Right cardiac atrium (tissue), 5 donors: ENCODE measurements around the gene SSBP1. TPM values are rescaled to one million over a fixed set of nuclear protein-coding genes. Genes with fewer than 3 reads are reported as not detected.

Experiments used
- ATAC-seq, 2 donors: fragments of 200-7000 bp; cut with Tn5 transposase; one replicate each; pipeline versions ENCODE4 v1.8.0 to v1.9.1; 2020; ENCODE audit warnings: moderate library complexity in 2 of 2, mild to moderate bottlenecking in 1 of 2
- DNase-seq, 3 donors: peaks; one replicate each; pipeline ENCODE4 v3.0.0-alpha.2; 2020
- H3K27ac ChIP-seq: one replicate; pipeline ENCODE4 v1.5.1; 2013; ENCODE audit warnings: mild to moderate bottlenecking, low read length, control low read depth, moderate library complexity
- H3K27me3 ChIP-seq: one replicate; pipeline ENCODE4 v1.6.1; 2013; ENCODE audit not compliant: control insufficient read depth, insufficient read depth
- H3K4me1 ChIP-seq: one replicate; pipeline ENCODE4 v1.6.1; 2013; ENCODE audit warnings: low read length; ENCODE audit not compliant: control insufficient read depth, insufficient read depth
- H3K4me3 ChIP-seq: one replicate; pipeline ENCODE4 v1.5.1; 2013; ENCODE audit warnings: low read length, control low read depth
- H3K9me3 ChIP-seq: one replicate; pipeline ENCODE4 v1.6.1; 2013; ENCODE audit warnings: low read length; ENCODE audit not compliant: control insufficient read depth
- WGBS: extraction: QIAGEN DNeasy Blood & Tissue Kit; methylation state at CpG from one replicate; pipeline ENCODE4 v1.1.7; 2013; 5-methylcytosine and 5-hydroxymethylcytosine counted together
- intact Hi-C, 4 donors: fragments of 100-400 bp; cut with DNase I; formaldehyde crosslinking; loops; one replicate each; pipeline versions ENCODE4 v1.11.0 to v1.14.0; 2022 to 2023
- polyA plus RNA-seq: library from polyadenylated mRNA; stranded (reverse); fragments of 200-250 nt; gene quantifications from one replicate; pipeline ENCODE4 v1.2.3, GENCODE V29; 2013
- total RNA-seq, 4 donors: library from RNA; stranded (reverse); fragmentation: NEBNext Ultra II Directional; extraction: Animal tissue kit (Norgen Biotek cat#: 25700); gene quantifications; one replicate each; pipeline ENCODE4 v1.2.1, GENCODE V29; 2021
- donor health status: healthy with polysubstance abuse.
- donor health status: DM: no; HTN: yes; CAD: no.
- donor health status: DM: no; HTN: no; CAD: no.
- donor health status: DM: no; HTN: yes; CAD: no; lungs with severe emphysema.
- donor health status: DM: yes; HTN: yes; CAD: no.

SSBP1 gene
- total and polyA plus RNA-seq, 5 donors = 91.0 to 231 (median 97.0) TPM

GRCh38 chr7:141776374-141776773, 38.2 kb downstream of the SSBP1 start, which contains the start of gene TAS2R4:
TAS2R4 (plus strand) TSS chr7:141776674; CDS start chr7:141778489, 1,815 bp downstream.
- 96% methylated on average over 1 of the region's 1 CpG for WGBS
- H3K4me1 ChIP-seq = no peaks in the 10 kb centered on the region
- no peak within 1 kb of the TSS for H3K27ac ChIP-seq
- intact Hi-C loops = no loop called here
- no peak within 1 kb of the TSS for H3K4me3 ChIP-seq
- ATAC-seq (no peak), DNase-seq (no peak)
- H3K9me3 ChIP-seq = no peaks in the 10 kb centered on the region
- no peaks in the 10 kb centered on the region for H3K27me3 ChIP-seq

- Histone ChIP-seq H3K4me3 (no peak overlapping the region), H3K4me1 (no peaks in the 10 kb centered on the region), H3K27ac (no peak overlapping the region), H3K27me3 (no peaks in the 10 kb centered on the region), H3K9me3 (no peaks in the 10 kb centered on the region)
- WGBS = 69% methylated on average over 13 of the region's 13 CpGs
- no peak for DNase-seq
- peak; percentile 43 to 63 for ATAC-seq
- intact Hi-C loops = no loop called here
Measured at GRCh38 chr7:141785706-141786552, 47.8 kb downstream of the SSBP1 start.

GRCh38 chr7:141788296-141788695, 50.1 kb downstream of the SSBP1 start:
- ATAC-seq = no peak
- 67% methylated on average over 2 of the region's 2 CpGs for WGBS
- DNase-seq = no peak
- H3K4me1 ChIP-seq = no peaks in the 10 kb centered on the region
- H3K4me3 ChIP-seq = no peak overlapping the region
- no peak overlapping the region for H3K27ac ChIP-seq
- no peaks in the 10 kb centered on the region for H3K27me3 ChIP-seq
- intact Hi-C loops = no loop called here
- H3K9me3 ChIP-seq = no peaks in the 10 kb centered on the region

GRCh38 chr7:141789917-141790316, 51.8 kb downstream of the SSBP1 start, which contains the start of gene TAS2R5:
TAS2R5 (plus strand) TSS chr7:141790217; CDS start chr7:141790362, 145 bp downstream.
- no peak for DNase-seq
- no peak within 1 kb of the TSS for H3K27ac ChIP-seq
- no peak within 1 kb of the TSS for H3K4me3 ChIP-seq
- H3K4me1 ChIP-seq = no peaks in the 10 kb centered on the region
- intact Hi-C loops = no loop called here
- H3K27me3 ChIP-seq = no peaks in the 10 kb centered on the region
- no peak for ATAC-seq
- WGBS = 84% methylated on average over 5 of the region's 5 CpGs
- no peaks in the 10 kb centered on the region for H3K9me3 ChIP-seq

GRCh38 chr7:141792526-141792925, 54.4 kb downstream of the SSBP1 start:
- Histone ChIP-seq H3K27ac (no peak overlapping the region), H3K4me3 (no peak overlapping the region), H3K4me1 (no peaks in the 10 kb centered on the region), H3K27me3 (no peaks in the 10 kb centered on the region), H3K9me3 (no peaks in the 10 kb centered on the region)
- WGBS = 88% methylated on average over 2 of the region's 2 CpGs
- ATAC-seq (no peak), DNase-seq (no peak)
- intact Hi-C loops = no loop called here

Other genes with a start within 250 kb of the SSBP1 start
- gene AGK, start 186.9 kb upstream of the SSBP1 start, total RNA-seq = 10 to 100 TPM; 31.1 to 43.6 (median 37.8) TPM
- gene AGK, start 186.9 kb upstream of the SSBP1 start, polyA plus RNA-seq = 29.2 TPM
- gene DENND11, start 36.2 kb upstream of the SSBP1 start, total RNA-seq = 10 to 100 TPM; 10.6 to 11.9 (median 11.6) TPM
- 5.2 TPM for gene DENND11, start 36.2 kb upstream of the SSBP1 start, polyA plus RNA-seq
- gene WEE2, start 30.0 kb upstream of the SSBP1 start, total RNA-seq = not detected
- not detected for gene WEE2, start 30.0 kb upstream of the SSBP1 start, polyA plus RNA-seq
- 1 to 10 TPM in 1 of 4 donors, under 1 TPM in 3; 0.48 to 1.2 (median 0.57) TPM for gene TAS2R3, start 25.7 kb downstream of the SSBP1 start, total RNA-seq
- gene TAS2R3, start 25.7 kb downstream of the SSBP1 start, polyA plus RNA-seq = 0.18 TPM
- 1 to 10 TPM in 1 of 4 donors, under 1 TPM in 3; 0.34 to 1.0 (median 0.42) TPM for gene TAS2R4, start 38.3 kb downstream of the SSBP1 start, total RNA-seq
- gene TAS2R4, start 38.3 kb downstream of the SSBP1 start, polyA plus RNA-seq = 0.27 TPM
- gene TAS2R5, start 51.9 kb downstream of the SSBP1 start, total RNA-seq = under 1 TPM; 0.40 to 0.72 (median 0.43) TPM
- gene TAS2R5, start 51.9 kb downstream of the SSBP1 start, polyA plus RNA-seq = 0.41 TPM
- not detected for gene PRSS37, start 103.1 kb downstream of the SSBP1 start, total RNA-seq
- not detected for gene PRSS37, start 103.1 kb downstream of the SSBP1 start, polyA plus RNA-seq
- under 1 TPM in 1 of 4 donors, not detected in 3; 0.20 TPM for gene OR9A4, start 178.0 kb downstream of the SSBP1 start, total RNA-seq
- gene OR9A4, start 178.0 kb downstream of the SSBP1 start, polyA plus RNA-seq = not detected
- gene CLEC5A, start 208.6 kb downstream of the SSBP1 start, total RNA-seq = under 1 TPM; 0.08 to 0.74 (median 0.25) TPM
- 0.27 TPM for gene CLEC5A, start 208.6 kb downstream of the SSBP1 start, polyA plus RNA-seq
- not detected for gene TAS2R38, start 235.4 kb downstream of the SSBP1 start, total RNA-seq
- gene TAS2R38, start 235.4 kb downstream of the SSBP1 start, polyA plus RNA-seq = not detected